Heart right ventricle (tissue), 16 donors: ENCODE data around the gene SP6. TPM values are rescaled to one million over a fixed set of nuclear protein-coding genes. Genes with fewer than 3 reads are reported as not detected.
A peak's percentile ranks its signal among the peaks of the same experiment; 100 is the strongest.

Experiments
- ATAC-seq, 8 donors: fragments of 200-7000 bp; cut with Tn5 transposase; one replicate each; pipeline ENCODE4 v1.9.1; 2020; ENCODE audit warnings: mild to moderate bottlenecking in 8 of 8, moderate library complexity in 8 of 8, moderate number of reproducible peaks in 1 of 8
- DNase-seq, 2 donors: peaks; one replicate each; pipeline ENCODE4 v3.0.0-alpha.2; 2020
- H3K27ac ChIP-seq, 10 donors: fragments of 200-600 bp; sonication (generic) in 2 of 10; one replicate each; pipeline versions ENCODE4 v1.5.0 to v1.8.0; 2020 to 2022; ENCODE audit warnings: mild to moderate bottlenecking in 3 of 10
- H3K27me3 ChIP-seq, 7 donors: fragments of 200-600 bp; one replicate each; pipeline ENCODE4 v1.8.0; 2021 to 2022; ENCODE audit warnings: mild to moderate bottlenecking in 2 of 7
- H3K36me3 ChIP-seq, 9 donors: fragments of 200-600 bp; sonication (generic) in 1 of 9; one replicate each; pipeline versions ENCODE4 v1.5.0 to v1.8.0; 2020 to 2022; ENCODE audit warnings: mild to moderate bottlenecking in 2 of 9
- H3K4me1 ChIP-seq, 9 donors: fragments of 200-600 bp; sonication (generic) in 1 of 9; one replicate each; pipeline versions ENCODE4 v1.5.0 to v1.8.0; 2020 to 2022; ENCODE audit warnings: mild to moderate bottlenecking in 4 of 9
- H3K4me3 ChIP-seq, 10 donors: fragments of 200-600 bp; sonication (generic) in 2 of 10; one replicate each; pipeline versions ENCODE4 v1.5.0 to v1.8.0; 2020 to 2022; ENCODE audit warnings: mild to moderate bottlenecking in 7 of 10, moderate library complexity in 2 of 10
- H3K9me3 ChIP-seq, 11 donors: fragments of 200-600 bp in 10 of 11; sonication (generic) in 2 of 11; one replicate each; pipeline versions ENCODE4 v1.5.0 to v1.8.0; 2013 to 2022; ENCODE audit warnings: mild to moderate bottlenecking in 2 of 11, control low read depth in 1 of 11, moderate library complexity in 1 of 11
- CTCF ChIP-seq, 9 donors: fragments of 200-600 bp; sonication (generic) in 2 of 9; IDR thresholded peaks; one replicate each; pipeline versions ENCODE4 v1.5.0 to v1.8.0; 2021 to 2022; ENCODE audit warnings: antibody characterized with exemption in 9 of 9, mild to moderate bottlenecking in 5 of 9, moderate library complexity in 1 of 9
- WGBS, 2 donors: extraction: QIAGEN DNeasy Blood & Tissue Kit; methylation state at CpG; one replicate each; pipeline ENCODE4 v1.1.7; 2013; ENCODE audit warnings: inconsistent platforms in 1 of 2; 5-methylcytosine and 5-hydroxymethylcytosine counted together
- intact Hi-C, 10 donors: fragments of 100-400 bp; cut with DNase I; formaldehyde crosslinking; loops; one replicate each; pipeline versions ENCODE4 v1.11.1 to v1.14.2; 2022
- polyA plus RNA-seq, 2 donors: library from polyadenylated mRNA; stranded (reverse); fragments of 200-250 nt; gene quantifications; one replicate each; pipeline ENCODE4 v1.2.3, GENCODE V29; 2013
- total RNA-seq, 10 donors: library from RNA; stranded (reverse); fragmentation: NEBNext Ultra II Directional in 3 of 10; extraction: Animal tissue kit (Norgen Biotek cat#: 25700) in 3 of 10; gene quantifications; one replicate each; pipeline versions ENCODE4 v1.2.1 to v1.2.4, GENCODE V29; 2021 to 2023
- donor health status: Arrhythmogenic right ventricular cardiomyopathy.
- donor health status: ischemic (EF 13 %, LVEDD 7.1; RV severe dilation, severe dysfunction).
- donor health status: healthy with polysubstance abuse.
- donor health status: DM: no; HTN: yes; CAD: no.
- donor health status: DM: no; HTN: no; CAD: no.
- donor health status: ischemic (EF 25% LVEDD 6.9; RV normal size, moderate dysfunction).
- donor health status: ischemic (EF 25% LVEDD 5.7; RV mildly dilated, moderate dysfunction).
- donor health status: healthy.
- donor health status: DM: yes; HTN: yes; CAD: no.
- donor health status: Ischemic cardiomyopathy.
- donor health status: ischemic (EF 35%, LVEDD 5.7; RV mildly dilated, moderate dysfunction).
- donor health status: nonischemic (EF 11% LVEDD 7.7; RV severe dilation, severe dysfunction).
- donor health status: DM: yes; HTN: yes; CAD: no.
- donor health status: PGD.
- donor health status: ischemic (EF 29% LVEDD 5.4; RV normal size, mild dysfunction).
- donor health status: nonischemic (EF 23%, LVEDD 6.1; RV moderate dilation, normal function).

Gene SP6
- total and polyA plus RNA-seq, 12 donors, result 0.05 to 1.9 (median 0.23) TPM

GRCh38 chr17:47821424-47822391 is 29.3 kb downstream of the SP6 start, which contains the start of gene OSBPL7:
TSS of gene OSBPL7 (minus strand) at chr17:47821794. CDS start at chr17:47820278, 1,516 bp downstream.
- H3K4me3 ChIP-seq, result peak within 1 kb of the TSS; percentile 47 to 91 (median 66)
- intact Hi-C loops, result no loop called here
- DNase-seq (peak; percentile 68 to 82), ATAC-seq (peak; percentile 87 to 97 (median 94))
- 4% methylated on average over 21 of the region's 21 CpGs for WGBS, 2 donors
- TF ChIP-seq CTCF (IDR thresholded peaks at IDR 0.05), result peak in 5 of 9 donors; percentile 27 to 56 (median 42)
- H3K36me3 ChIP-seq, result peaks cover 0 to 71% (median 34%) of the 10 kb centered on the region in 9 donors
- H3K9me3 ChIP-seq, result no peaks in the 10 kb centered on the region
- H3K4me1 ChIP-seq, result peaks cover 5 to 24% (median 20%) of the 10 kb centered on the region in 9 donors
- H3K27me3 ChIP-seq, result no peaks in the 10 kb centered on the region
- H3K27ac ChIP-seq, result peak within 1 kb of the TSS in 9 of 10 donors; percentile 47 to 81 (median 66)

GRCh38 chr17:47821031-47821423 is 29.9 kb downstream of the SP6 start:
- Histone ChIP-seq H3K9me3 (no peaks in the 10 kb centered on the region), H3K4me1 (peaks cover 5 to 24% (median 20%) of the 10 kb centered on the region in 9 donors), H3K27me3 (no peaks in the 10 kb centered on the region), H3K36me3 (peaks cover 0 to 71% (median 28%) of the 10 kb centered on the region in 9 donors), H3K27ac (peak overlapping the region in 9 of 10 donors; percentile 47 to 81 (median 66)), H3K4me3 (peak overlapping the region; percentile 47 to 91 (median 66))
- intact Hi-C loops, result no loop called here
- WGBS, 2 donors, result 10% methylated on average over 4 of the region's 4 CpGs
- TF ChIP-seq CTCF (IDR thresholded peaks at IDR 0.05), result no peak
- DNase-seq (no peak), ATAC-seq (peak in 2 of 8 donors; percentile 2 to 12)

- Histone ChIP-seq H3K9me3 (no peaks in the 10 kb centered on the region), H3K4me1 (peaks cover 5 to 24% (median 20%) of the 10 kb centered on the region in 9 donors), H3K4me3 (peak overlapping the region in 2 of 10 donors; percentile 74 to 91), H3K27ac (peak overlapping the region in 1 of 10 donors; percentile 70), H3K36me3 (peaks cover 0 to 71% (median 28%) of the 10 kb centered on the region in 9 donors), H3K27me3 (no peaks in the 10 kb centered on the region)
- intact Hi-C loops, result no loop called here
- DNase-seq (no peak), ATAC-seq (peak in 7 of 8 donors; percentile 13 to 45 (median 30))
- TF ChIP-seq CTCF (IDR thresholded peaks at IDR 0.05), result no peak
- WGBS, 2 donors, result 57 to 59% methylated on average over 12 of the region's 12 CpGs
Measured at GRCh38 chr17:47820033-47820789, 30.8 kb downstream of the SP6 start.

- Histone ChIP-seq H3K4me1 (peaks cover 5 to 24% (median 20%) of the 10 kb centered on the region in 9 donors), H3K36me3 (peaks cover 0 to 71% (median 29%) of the 10 kb centered on the region in 9 donors), H3K4me3 (no peak overlapping the region), H3K27me3 (no peaks in the 10 kb centered on the region), H3K9me3 (no peaks in the 10 kb centered on the region), H3K27ac (no peak overlapping the region)
- no peak for TF ChIP-seq CTCF (IDR thresholded peaks at IDR 0.05)
- WGBS, 2 donors, result 78 to 84% methylated on average over 10 of the region's 10 CpGs
- DNase-seq, result no peak
- intact Hi-C loops, result no loop called here
- ATAC-seq, result no peak
Measured at GRCh38 chr17:47819475-47819874, 31.5 kb downstream of the SP6 start.
